HepG2 (cell line): ENCODE results near the gene ACE2. TPM values are rescaled to one million over a fixed set of nuclear protein-coding genes. Genes with fewer than 3 reads are reported as not detected.

ENCODE experiments used
- ATAC-seq: fragments of 200-7000 bp; cut with Tn5 transposase; 3 replicates; pipeline ENCODE4 v1.9.1; 2020; ENCODE audit warnings: mild to moderate bottlenecking, moderate library complexity
- BruUV-seq: library from RNA; stranded (reverse); fragments of 400-500 nt; replicated peaks from 2 replicates; lab custom pipeline; 2021; lab: Mats Ljungman, UMichigan
- CTCF ChIA-PET: fragments of 300-600 bp; formaldehyde crosslinking; extraction: SDS; loops from one replicate; lab custom pipeline; 2021; ENCODE audit warnings: low total read pairs, inconsistent platforms, low intra/inter-chr PET ratio; lab: Yijun Ruan, JAX
- POLR2A ChIA-PET: fragments of 350-600 bp; sonication (Branson Sonifier 250); formaldehyde crosslinking; loops from one replicate; lab custom pipeline; 2020; ENCODE audit warnings: antibody characterized with exemption, inconsistent platforms; lab: Yijun Ruan, JAX
- DNase-seq: peaks from one replicate; pipeline ENCODE4 v3.0.0-alpha.2; 2015; ENCODE audit warnings: low spot score
- FAIRE-seq: peaks from 3 replicates; lab custom pipeline; 2011; peaks lifted over from hg19 to GRCh38; lab: Jason Lieb, UNC
- H2AFZ ChIP-seq: one replicate; pipeline ENCODE4 v1.6.1; 2011; ENCODE audit warnings: low read length, inconsistent platforms
- H3K27ac ChIP-seq: fragments of 300-600 bp; 3 replicates; pipeline ENCODE4 v1.8.0; 2011; ENCODE audit warnings: mixed run types, mild to moderate bottlenecking, mixed read lengths, low read length, inconsistent platforms; ENCODE audit not compliant: insufficient read depth; ENCODE audit errors: extremely low read length
- H3K27me3 ChIP-seq, 2 experiments: fragments of 200-600 bp in 1 of 2; 2 replicates in 1 of 2; 3 replicates in 1 of 2; pipeline versions ENCODE4 v1.6.0 to v1.8.0; 2011; ENCODE audit warnings: low read length in 2 of 2, mild to moderate bottlenecking in 2 of 2, moderate library complexity in 2 of 2, inconsistent platforms in 1 of 2; ENCODE audit not compliant: insufficient read depth in 2 of 2, control insufficient read depth in 1 of 2
- H3K36me3 ChIP-seq, 2 experiments: fragments of 200-600 bp in 1 of 2; replicated peaks in 1 of 2; 2 replicates in 1 of 2; 3 replicates in 1 of 2; pipeline versions ENCODE4 v1.5.1 to v1.8.0; 2011; ENCODE audit warnings: low read length in 2 of 2, inconsistent platforms in 1 of 2; ENCODE audit not compliant: insufficient read depth in 2 of 2, control insufficient read depth in 1 of 2
- H3K4me1 ChIP-seq: 2 replicates; pipeline ENCODE4 v1.5.1; 2012; ENCODE audit warnings: low read length, inconsistent platforms; ENCODE audit not compliant: insufficient read depth
- H3K4me2 ChIP-seq: 2 replicates; pipeline ENCODE4 v1.6.0; 2011; ENCODE audit warnings: low read depth, low read length, inconsistent platforms
- H3K4me3 ChIP-seq, 3 experiments: fragments of 200-600 bp in 1 of 3; sonication (generic), shearing (Covaris generic) in 1 of 3; replicated peaks in 1 of 3; 2 replicates each; pipeline ENCODE4 v1.5.1; 2011 to 2016; ENCODE audit warnings: low read length in 3 of 3, inconsistent platforms in 2 of 3, low read depth in 2 of 3, mild to moderate bottlenecking in 2 of 3, control low read depth in 1 of 3, mixed read lengths in 1 of 3; ENCODE audit not compliant: insufficient read depth in 1 of 3
- H3K79me2 ChIP-seq: one replicate; pipeline ENCODE4 v1.6.1; 2011; ENCODE audit warnings: low read length, inconsistent platforms; ENCODE audit not compliant: insufficient read depth
- H3K9ac ChIP-seq: 2 replicates; pipeline ENCODE4 v1.6.0; 2011; ENCODE audit warnings: mild to moderate bottlenecking, low read depth, low read length, inconsistent platforms; ENCODE audit not compliant: insufficient read depth
- H3K9me3 ChIP-seq: 2 replicates; pipeline ENCODE4 v1.5.1; 2012; ENCODE audit warnings: mild to moderate bottlenecking, low read length
- H4K20me1 ChIP-seq: 2 replicates; pipeline ENCODE4 v1.6.0; 2011; ENCODE audit warnings: inconsistent platforms, mild to moderate bottlenecking, low read length, moderate library complexity; ENCODE audit not compliant: insufficient read depth
- ARID5B ChIP-seq: IDR thresholded peaks from 2 replicates; pipeline ENCODE4 v1.4.0; 2020; ENCODE audit warnings: mild to moderate bottlenecking, missing genetic modification reagents
- BCL3 ChIP-seq: sonication (generic); formaldehyde crosslinking; IDR thresholded peaks from 2 replicates; pipeline ENCODE4 v1.5.1; 2020; ENCODE audit warnings: mild to moderate bottlenecking, missing genetic modification reagents, moderate library complexity
- EED ChIP-seq: sonication (generic); formaldehyde crosslinking; IDR thresholded peaks from 2 replicates; pipeline ENCODE4 v1.5.0; 2020; ENCODE audit warnings: mild to moderate bottlenecking, missing genetic modification reagents
- MATR3 ChIP-seq: sonication (generic); formaldehyde crosslinking; IDR thresholded peaks from 2 replicates; pipeline ENCODE4 v1.4.0; 2020; ENCODE audit warnings: missing genetic modification reagents
- RAD21 ChIP-seq: fragments of 450-650 bp; formaldehyde crosslinking; IDR thresholded peaks from 2 replicates; pipeline ENCODE4 v1.5.0; 2020; ENCODE audit warnings: mild to moderate bottlenecking
- TARDBP ChIP-seq: sonication (generic); formaldehyde crosslinking; IDR thresholded peaks from 2 replicates; pipeline ENCODE4 v1.8.0; 2022; ENCODE audit warnings: mild to moderate bottlenecking, missing genetic modification reagents
- TRIM24 ChIP-seq: sonication (generic); formaldehyde crosslinking; IDR thresholded peaks from 2 replicates; pipeline ENCODE4 v1.8.0; 2022; ENCODE audit warnings: mild to moderate bottlenecking, missing genetic modification reagents
- ZFP62 ChIP-seq: sonication (generic); formaldehyde crosslinking; IDR thresholded peaks from 2 replicates; pipeline ENCODE4 v1.4.0; 2020; ENCODE audit warnings: missing genetic modification reagents
- ZNF724P ChIP-seq: sonication (generic); formaldehyde crosslinking; IDR thresholded peaks from 2 replicates; pipeline ENCODE4 v1.8.0; 2022; ENCODE audit warnings: missing genetic modification reagents, borderline replicate concordance
- ZNF740 ChIP-seq: sonication (generic); formaldehyde crosslinking; IDR thresholded peaks from 2 replicates; pipeline ENCODE4 v1.4.0; 2020; ENCODE audit warnings: missing genetic modification reagents
- ZNF761 ChIP-seq: sonication (generic); formaldehyde crosslinking; conservative IDR thresholded peaks from 2 replicates; pipeline ENCODE4 v1.4.0; 2020; ENCODE audit warnings: mild to moderate bottlenecking, missing genetic modification reagents
- ZNF772 ChIP-seq: sonication (generic); formaldehyde crosslinking; IDR thresholded peaks from 2 replicates; pipeline ENCODE4 v1.5.0; 2020; ENCODE audit warnings: mild to moderate bottlenecking, missing genetic modification reagents
- ZXDC ChIP-seq: sonication (generic); formaldehyde crosslinking; IDR thresholded peaks from 2 replicates; pipeline ENCODE4 v1.5.0; 2020; ENCODE audit warnings: mild to moderate bottlenecking, missing genetic modification reagents
- WGBS: methylation state at CpG from one replicate; pipeline ENCODE4 v1.1.6; 2017; ENCODE audit warnings: low lambda C conversion rate; 5-methylcytosine and 5-hydroxymethylcytosine counted together
- in situ Hi-C: cut with HindIII; loops from 2 replicates; pipeline ENCODE4 v1.10.0; 2017; ENCODE audit warnings: low pct_unique_long_range_greater_than_20kb; ENCODE audit not compliant: extremely low pct_ligation_motif_present
- intact Hi-C: fragments of 100-400 bp; cut with micrococcal nuclease; formaldehyde crosslinking; loops from one replicate; pipeline ENCODE4 v1.10.0; 2022; ENCODE audit not compliant: unreplicated experiment
- polyA plus RNA-seq, 8 experiments: library from polyadenylated mRNA; depleted of rRNA in 3 of 8; stranded (reverse) in 7 of 8; unstranded in 1 of 8; fragments of >200 nt; fragmentation: Illumina TruSeq in 4 of 8; extraction: Trizol in 4 of 8; gene quantifications; 2 replicates each; pipeline versions ENCODE4 v1.2.1 to v1.2.3, GENCODE V29; 2011 to 2016; ENCODE audit warnings: low read depth in 4 of 8, missing spikeins in 1 of 8, mixed read lengths in 1 of 8; ENCODE audit not compliant: insufficient read depth in 1 of 8
- total RNA-seq, 5 experiments: library from RNA; depleted of rRNA; stranded (reverse); fragments of >200 nt; fragmentation: Illumina TruSeq; extraction: Trizol; gene quantifications; 2 replicates each; pipeline ENCODE4 v1.2.3, GENCODE V29; 2016; ENCODE audit warnings: low read depth in 1 of 5

The ACE2 gene
- total and polyA plus RNA-seq, 2 of the 13 experiments (the other 11 are each of a cell fraction or from before 2014, with no cell fraction given), result 0.46 to 3.1 TPM

GRCh38 chrX:15623054-15623453 is 22.3 kb upstream of the ACE2 start:
- H4K20me1 ChIP-seq, result no peaks in the 10 kb centered on the region
- no peak for TF ChIP-seq MATR3 (CRISPR knock-in tag)
- no peak for TF ChIP-seq ZNF740 (CRISPR knock-in tag)
- no peak for TF ChIP-seq RAD21 (CRISPR knock-in tag)
- no peak for TF ChIP-seq ARID5B (CRISPR knock-in tag)
- TF ChIP-seq ZXDC (CRISPR knock-in tag), result no peak
- TF ChIP-seq ZNF761 (CRISPR knock-in tag), result no peak
- no peak for TF ChIP-seq EED (CRISPR knock-in tag)
- TF ChIP-seq TARDBP (CRISPR knock-in tag), result no peak
- no peak for TF ChIP-seq ZNF724P (CRISPR knock-in tag)
- no peak for TF ChIP-seq BCL3
- TF ChIP-seq TRIM24 (CRISPR knock-in tag), result no peak
- TF ChIP-seq ZFP62 (CRISPR knock-in tag), result no peak
- TF ChIP-seq ZNF772, result no peak
- ATAC-seq (no peak), FAIRE-seq (no peak), DNase-seq (no peak)
- H3K4me2 ChIP-seq, result no peak overlapping the region
- no peak overlapping the region for H3K9ac ChIP-seq
- H3K27ac ChIP-seq, result no peak overlapping the region
- no peaks in the 10 kb centered on the region for H3K27me3 ChIP-seq
- H3K4me3 ChIP-seq, result no peak overlapping the region
- no peaks in the 10 kb centered on the region for H3K36me3 ChIP-seq
- CTCF ChIA-PET, result no interaction called here
- in situ Hi-C loops, result no loop called here
- BruUV-seq, result no TSS peak
- intact Hi-C loops, result no loop called here
- no peaks in the 10 kb centered on the region for H3K79me2 ChIP-seq
- no peak overlapping the region for H2AFZ ChIP-seq
- 4% methylated on average over 1 of the region's 1 CpG for WGBS
- no peaks in the 10 kb centered on the region for H3K9me3 ChIP-seq
- no peaks in the 10 kb centered on the region for H3K4me1 ChIP-seq
- POLR2A ChIA-PET, result no interaction called here
